GM19328 (cell line): ENCODE results near the gene NHERF2.

Source experiments
- ATAC-seq: cut with Tn5 transposase; IDR thresholded peaks from one replicate; pipeline ENCODE4 v1.9.1; 2021; ENCODE audit warnings: mild to moderate bottlenecking, moderate library complexity; ENCODE audit not compliant: unreplicated experiment

NHERF2 gene

GRCh38 chr16:2056681-2057407, 30.1 kb downstream of the NHERF2 start:
- no peak for ATAC-seq

GRCh38 chr16:2057438-2057837, 30.7 kb downstream of the NHERF2 start:
- no peak for ATAC-seq

GRCh38 chr16:2058420-2058819, 31.7 kb downstream of the NHERF2 start:
- no peak for ATAC-seq

GRCh38 chr16:2058872-2059271, 32.2 kb downstream of the NHERF2 start:
- no peak for ATAC-seq

- no peak for ATAC-seq
Observed at GRCh38 chr16:2060346-2060745, 33.6 kb downstream of the NHERF2 start.

- no peak for ATAC-seq
Observed at GRCh38 chr16:2061023-2061422, 34.3 kb downstream of the NHERF2 start.

GRCh38 chr16:2061526-2061925, 34.8 kb downstream of the NHERF2 start:
- ATAC-seq: no peak

GRCh38 chr16:2062801-2063200, 36.1 kb downstream of the NHERF2 start:
- ATAC-seq: no peak

GRCh38 chr16:2063861-2064260, 37.2 kb downstream of the NHERF2 start:
- no peak for ATAC-seq

GRCh38 chr16:2064368-2064945, 37.8 kb downstream of the NHERF2 start:
- ATAC-seq: no peak

- no peak for ATAC-seq
Observed at GRCh38 chr16:2066139-2066538, 39.4 kb downstream of the NHERF2 start.

- ATAC-seq: no peak
Observed at GRCh38 chr16:2070576-2071453, 44.1 kb downstream of the NHERF2 start.

GRCh38 chr16:2071454-2072202, 44.9 kb downstream of the NHERF2 start:
- ATAC-seq: no peak

GRCh38 chr16:2072926-2073325, 46.2 kb downstream of the NHERF2 start:
- no peak for ATAC-seq

- no peak for ATAC-seq
Observed at GRCh38 chr16:2074071-2074470, 47.4 kb downstream of the NHERF2 start.

GRCh38 chr16:2075631-2076030, 48.9 kb downstream of the NHERF2 start:
- ATAC-seq: no peak

- ATAC-seq: no peak
Observed at GRCh38 chr16:2076072-2076865, 49.6 kb downstream of the NHERF2 start.

- no peak for ATAC-seq
Observed at GRCh38 chr16:2077016-2077415, 50.3 kb downstream of the NHERF2 start.

- no peak for ATAC-seq
Observed at GRCh38 chr16:2077696-2078095, 51.0 kb downstream of the NHERF2 start.

- no peak for ATAC-seq
Observed at GRCh38 chr16:2078096-2078495, 51.4 kb downstream of the NHERF2 start.
